ENCODE measurements around the gene TES.

TES gene

DNA sequence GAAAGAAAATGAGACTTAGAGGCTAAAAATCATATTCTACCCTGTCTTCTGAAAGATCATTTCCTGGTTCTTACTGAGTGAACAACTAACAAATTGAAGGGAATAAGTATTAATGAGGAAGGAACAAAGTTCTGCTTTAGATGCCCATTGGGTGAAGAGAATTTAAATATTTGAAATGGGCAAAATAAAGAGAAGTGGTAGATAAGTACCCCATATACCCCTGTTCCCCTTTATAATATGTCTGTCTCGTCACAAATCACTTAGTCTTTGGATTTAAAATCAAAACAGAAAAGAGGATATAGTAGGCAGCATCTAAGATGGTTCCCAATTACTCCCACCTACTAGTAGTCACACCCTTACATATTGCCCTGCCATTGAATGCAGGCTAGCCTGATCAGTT, 13.2 kb downstream of the TES start:
- TF ChIP-seq ZNF274 (IDR thresholded peaks at IDR 0.05; ENCODE audit: low read depth, low read length): no peak
- peak overlapping the region; percentile 38; the same call in 1 of the 2 replicates for H3K4me3 ChIP-seq (ENCODE audit: low read length)

- TF ChIP-seq ZNF274 (IDR thresholded peaks at IDR 0.05; ENCODE audit: low read depth, low read length): no peak
- peak overlapping the region; percentile 57; the same call in 1 of the 2 replicates for H3K4me3 ChIP-seq (ENCODE audit: low read length)
Observed at GRCh38 chr7:116224492-116225098, 14.3 kb downstream of the TES start.

DNA sequence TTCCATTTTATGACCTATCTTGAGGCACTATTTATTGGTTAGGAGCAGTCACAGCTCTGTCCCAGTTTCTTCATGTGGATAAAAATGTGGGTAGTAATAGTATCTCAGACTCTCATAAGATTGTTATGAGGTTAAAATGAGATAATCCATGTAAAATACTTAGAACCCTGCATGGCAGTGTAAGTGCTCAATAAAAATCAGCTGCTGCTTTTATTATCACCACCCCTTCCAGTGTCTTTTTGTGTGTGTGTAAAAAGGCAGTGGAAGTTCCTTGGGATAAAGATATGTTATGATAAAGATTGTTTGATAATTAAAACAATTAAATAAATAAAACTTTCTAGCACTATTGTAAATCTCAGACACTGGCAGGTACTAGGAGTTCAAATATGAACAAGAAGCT, 15.5 kb downstream of the TES start:
- H3K4me3 ChIP-seq (ENCODE audit: low read length): no peak overlapping the region
- no peak for TF ChIP-seq ZNF274 (IDR thresholded peaks at IDR 0.05; ENCODE audit: low read depth, low read length)

DNA sequence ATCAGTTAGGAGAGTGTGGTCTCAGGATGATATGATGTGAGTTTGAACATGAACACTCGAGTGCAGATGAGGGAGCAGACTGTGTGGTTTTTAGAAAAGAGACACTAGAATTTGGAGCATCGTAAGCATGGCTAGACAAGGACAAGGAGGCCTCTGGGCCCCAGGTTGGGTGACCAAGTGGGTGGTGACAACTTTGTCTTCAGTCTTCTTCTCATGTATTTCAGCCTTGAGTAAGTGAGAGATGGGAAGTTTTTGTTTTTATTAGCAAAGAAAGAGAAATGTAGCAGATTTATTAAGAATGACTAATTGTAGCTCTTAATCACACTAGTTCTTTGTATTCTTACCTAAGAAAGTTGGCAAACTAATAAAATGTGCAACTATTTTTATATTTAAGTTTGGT, 16.3 kb downstream of the TES start:
- no peak for TF ChIP-seq ZNF274 (IDR thresholded peaks at IDR 0.05; ENCODE audit: low read depth, low read length)

DNA sequence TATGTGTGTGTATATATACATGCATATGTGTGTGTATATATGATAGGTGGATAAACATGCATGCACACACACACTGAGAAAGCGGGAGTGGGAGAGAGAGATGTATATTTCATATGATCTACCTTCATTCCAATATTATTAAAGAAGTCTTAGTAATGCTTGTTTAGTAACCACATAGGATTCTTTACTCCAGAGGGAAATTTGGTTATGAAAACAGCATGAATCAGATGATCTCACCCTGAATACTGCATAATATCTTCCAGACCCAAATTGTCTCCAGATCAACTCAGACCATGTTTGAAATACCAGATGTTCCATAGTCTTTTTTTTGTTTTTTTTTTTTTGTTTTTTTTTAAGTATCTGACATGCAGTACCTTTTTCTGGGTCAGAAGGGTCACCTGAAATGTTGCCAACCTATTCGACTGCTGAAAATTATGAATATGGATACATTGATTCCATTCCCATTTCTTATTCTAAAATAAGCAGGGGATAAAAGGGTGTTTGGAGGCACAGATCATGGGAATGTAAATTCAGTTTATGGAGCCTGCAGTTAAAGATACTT, 17.4 kb downstream of the TES start:
- H3K4me3 ChIP-seq (ENCODE audit: low read length): no peak overlapping the region
- TF ChIP-seq ZNF274 (IDR thresholded peaks at IDR 0.05; ENCODE audit: low read depth, low read length): no peak

More for the DNA sequence above, 16.3 kb downstream of the TES start:
- H3K4me3 ChIP-seq (ENCODE audit: low read length): no peak overlapping the region

GRCh38 chr7:116228241-116228640, 17.9 kb downstream of the TES start:
- no peak for TF ChIP-seq ZNF274 (IDR thresholded peaks at IDR 0.05; ENCODE audit: low read depth, low read length)
- H3K4me3 ChIP-seq (ENCODE audit: low read length): no peak overlapping the region

- H3K4me3 ChIP-seq (ENCODE audit: low read length): no peak overlapping the region; the same call in 1 of the 2 replicates
- no peak for TF ChIP-seq ZNF274 (IDR thresholded peaks at IDR 0.05; ENCODE audit: low read depth, low read length)
Observed at GRCh38 chr7:116229366-116229765, 19.0 kb downstream of the TES start.

DNA sequence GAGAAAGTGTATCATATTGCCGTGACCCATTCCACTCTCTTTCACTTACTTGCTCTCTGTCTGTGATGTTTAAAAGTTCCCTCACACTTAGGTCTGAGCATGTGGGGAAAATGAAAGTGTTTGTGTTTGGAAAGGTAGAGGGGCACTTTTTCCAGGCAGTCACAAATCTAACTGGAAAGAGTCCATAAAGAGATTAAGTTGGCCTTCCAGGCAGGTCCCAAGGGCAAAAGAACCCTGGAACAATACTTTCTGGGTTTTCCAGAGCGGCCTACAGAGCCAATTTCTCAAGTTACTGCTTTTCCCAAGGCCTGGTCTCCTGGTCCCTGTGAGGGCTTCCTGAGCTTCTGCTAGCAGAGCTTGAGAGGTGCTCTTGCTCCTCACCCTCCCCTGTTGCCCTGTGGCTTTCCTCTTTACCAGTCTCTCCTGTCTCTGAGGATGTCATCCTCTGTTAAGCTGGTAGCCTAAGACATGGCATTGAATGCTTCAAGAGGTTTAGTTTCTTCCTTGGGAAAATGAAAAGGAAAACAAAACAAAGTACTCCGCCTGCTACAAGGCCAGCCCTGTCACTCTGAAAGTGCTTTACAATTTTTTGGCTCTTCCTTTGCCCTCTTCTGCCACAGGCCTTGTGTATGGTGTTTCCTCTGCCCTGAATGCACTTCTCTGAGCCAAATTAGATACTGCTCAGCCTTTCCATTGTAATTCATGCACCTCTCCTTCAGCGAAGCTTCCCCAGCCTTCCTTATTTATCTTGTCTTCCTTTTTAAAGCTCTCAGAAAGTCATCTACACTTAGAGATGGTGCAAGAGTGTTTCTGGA, 20.1 kb downstream of the TES start:
- TF ChIP-seq ZNF274 (IDR thresholded peaks at IDR 0.05; ENCODE audit: low read depth, low read length): no peak
- no peak overlapping the region for H3K4me3 ChIP-seq (ENCODE audit: low read length)

- TF ChIP-seq ZNF274 (IDR thresholded peaks at IDR 0.05; ENCODE audit: low read depth, low read length): no peak
- H3K4me3 ChIP-seq (ENCODE audit: low read length): no peak overlapping the region
Observed at GRCh38 chr7:116231543-116231942, 21.2 kb downstream of the TES start.

GRCh38 chr7:116231949-116232348, 21.6 kb downstream of the TES start:
- no peak for TF ChIP-seq ZNF274 (IDR thresholded peaks at IDR 0.05; ENCODE audit: low read depth, low read length)
- no peak overlapping the region for H3K4me3 ChIP-seq (ENCODE audit: low read length)

- TF ChIP-seq ZNF274 (IDR thresholded peaks at IDR 0.05; ENCODE audit: low read depth, low read length): no peak
- no peak overlapping the region for H3K4me3 ChIP-seq (ENCODE audit: low read length)
Observed at GRCh38 chr7:116232350-116232749, 22.0 kb downstream of the TES start.

GRCh38 chr7:116232920-116233319, 22.6 kb downstream of the TES start:
- no peak overlapping the region for H3K4me3 ChIP-seq (ENCODE audit: low read length)
- TF ChIP-seq ZNF274 (IDR thresholded peaks at IDR 0.05; ENCODE audit: low read depth, low read length): no peak

DNA sequence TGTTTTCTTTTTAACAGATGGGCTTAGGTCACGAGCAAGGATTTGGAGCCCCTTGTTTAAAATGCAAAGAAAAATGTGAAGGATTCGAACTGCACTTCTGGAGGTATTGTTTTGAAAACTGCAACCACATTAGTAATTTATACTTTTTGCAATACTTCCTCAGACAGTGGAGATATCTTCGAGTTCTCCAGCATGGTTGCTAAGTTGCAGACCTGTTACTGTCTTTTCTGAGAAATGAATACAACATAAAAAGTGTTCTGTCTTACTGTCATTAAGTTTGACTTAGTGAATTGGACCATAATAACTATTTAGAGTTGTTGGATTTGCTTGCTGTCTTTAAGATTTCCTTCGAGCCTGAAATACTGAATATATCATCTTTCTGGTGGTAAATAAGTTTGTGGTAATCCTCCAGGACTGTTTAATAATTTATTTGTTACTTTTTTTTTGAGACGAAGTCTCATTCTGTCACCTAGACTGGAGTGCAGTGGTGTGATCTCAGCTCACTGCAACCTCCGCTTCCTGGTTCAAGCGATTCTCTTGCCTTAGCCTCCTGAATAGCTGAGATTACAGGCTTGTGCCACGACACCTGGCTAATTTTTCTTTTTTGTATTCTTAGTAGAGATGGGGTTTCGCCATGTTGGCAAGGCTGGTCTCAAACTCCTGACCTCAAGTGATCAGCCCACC, 24.3 kb downstream of the TES start:
- H3K4me3 ChIP-seq (ENCODE audit: low read length): no peak overlapping the region
- no peak for TF ChIP-seq ZNF274 (IDR thresholded peaks at IDR 0.05; ENCODE audit: low read depth, low read length)

DNA sequence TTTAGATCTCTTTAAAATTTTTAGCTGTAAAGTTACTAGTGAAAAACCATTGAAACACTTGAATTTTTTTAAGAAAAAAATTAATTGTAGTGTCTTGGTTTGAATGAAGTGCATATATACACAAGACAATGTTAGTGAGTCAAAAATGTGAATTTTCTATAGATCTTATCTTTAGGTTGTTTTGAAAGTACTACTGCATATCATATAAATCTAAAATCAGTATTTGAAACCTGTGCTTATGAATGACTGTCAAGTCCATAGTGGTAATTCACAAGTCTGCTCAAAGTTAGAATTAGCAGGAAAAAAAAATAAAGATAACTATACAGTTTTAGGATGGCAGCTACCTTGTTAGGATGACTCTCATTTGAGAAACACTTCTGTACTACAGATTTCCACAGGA, 25.0 kb downstream of the TES start:
- TF ChIP-seq ZNF274 (IDR thresholded peaks at IDR 0.05; ENCODE audit: low read depth, low read length): no peak
- H3K4me3 ChIP-seq (ENCODE audit: low read length): no peak overlapping the region
